ENCODE data around the gene NRG3.

NRG3 gene

DNA sequence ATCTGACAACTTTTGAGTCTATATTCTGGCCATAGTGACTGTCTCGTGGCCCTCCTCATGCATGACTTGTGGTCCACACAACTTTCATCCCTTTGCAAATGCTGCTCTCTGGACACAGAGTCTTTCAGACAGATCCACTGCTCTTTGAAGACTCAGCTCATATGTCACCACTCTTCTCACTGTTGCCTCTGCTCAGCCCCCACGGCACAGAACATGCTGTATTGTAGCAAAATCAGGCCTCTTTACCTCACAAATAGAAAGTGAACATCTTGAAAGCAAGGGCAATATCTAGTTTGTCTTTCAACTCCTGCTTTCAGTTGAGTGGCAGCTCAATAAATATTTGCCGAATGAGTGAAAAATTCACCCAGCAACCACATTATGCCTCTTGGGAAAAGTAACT is 443.5 kb downstream of the NRG3 start:
- TF ChIP-seq, protein P1, sequence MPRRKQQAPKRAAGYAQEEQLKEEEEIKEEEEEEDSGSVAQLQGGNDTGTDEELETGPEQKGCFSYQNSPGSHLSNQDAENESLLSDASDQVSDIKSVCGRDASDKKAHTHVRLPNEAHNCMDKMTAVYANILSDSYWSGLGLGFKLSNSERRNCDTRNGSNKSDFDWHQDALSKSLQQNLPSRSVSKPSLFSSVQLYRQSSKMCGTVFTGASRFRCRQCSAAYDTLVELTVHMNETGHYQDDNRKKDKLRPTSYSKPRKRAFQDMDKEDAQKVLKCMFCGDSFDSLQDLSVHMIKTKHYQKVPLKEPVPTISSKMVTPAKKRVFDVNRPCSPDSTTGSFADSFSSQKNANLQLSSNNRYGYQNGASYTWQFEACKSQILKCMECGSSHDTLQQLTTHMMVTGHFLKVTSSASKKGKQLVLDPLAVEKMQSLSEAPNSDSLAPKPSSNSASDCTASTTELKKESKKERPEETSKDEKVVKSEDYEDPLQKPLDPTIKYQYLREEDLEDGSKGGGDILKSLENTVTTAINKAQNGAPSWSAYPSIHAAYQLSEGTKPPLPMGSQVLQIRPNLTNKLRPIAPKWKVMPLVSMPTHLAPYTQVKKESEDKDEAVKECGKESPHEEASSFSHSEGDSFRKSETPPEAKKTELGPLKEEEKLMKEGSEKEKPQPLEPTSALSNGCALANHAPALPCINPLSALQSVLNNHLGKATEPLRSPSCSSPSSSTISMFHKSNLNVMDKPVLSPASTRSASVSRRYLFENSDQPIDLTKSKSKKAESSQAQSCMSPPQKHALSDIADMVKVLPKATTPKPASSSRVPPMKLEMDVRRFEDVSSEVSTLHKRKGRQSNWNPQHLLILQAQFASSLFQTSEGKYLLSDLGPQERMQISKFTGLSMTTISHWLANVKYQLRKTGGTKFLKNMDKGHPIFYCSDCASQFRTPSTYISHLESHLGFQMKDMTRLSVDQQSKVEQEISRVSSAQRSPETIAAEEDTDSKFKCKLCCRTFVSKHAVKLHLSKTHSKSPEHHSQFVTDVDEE (CRISPR knock-in tag; IDR thresholded peaks at IDR 0.05), result no peak
- no peak for TF ChIP-seq CREB5 (CRISPR knock-in tag; IDR thresholded peaks at IDR 0.05; ENCODE audit: low read depth)
- no peak for TF ChIP-seq PATZ1 (CRISPR knock-in tag; IDR thresholded peaks at IDR 0.05; ENCODE audit: borderline replicate concordance)
- TF ChIP-seq ZNF8 (CRISPR knock-in tag; IDR thresholded peaks at IDR 0.05), result no peak
- no peak for TF ChIP-seq CSDC2 (CRISPR knock-in tag; IDR thresholded peaks at IDR 0.05)
- TF ChIP-seq TOX (CRISPR knock-in tag; IDR thresholded peaks at IDR 0.05; ENCODE audit: borderline replicate concordance), result no peak
- ATAC-seq, result no peak

DNA sequence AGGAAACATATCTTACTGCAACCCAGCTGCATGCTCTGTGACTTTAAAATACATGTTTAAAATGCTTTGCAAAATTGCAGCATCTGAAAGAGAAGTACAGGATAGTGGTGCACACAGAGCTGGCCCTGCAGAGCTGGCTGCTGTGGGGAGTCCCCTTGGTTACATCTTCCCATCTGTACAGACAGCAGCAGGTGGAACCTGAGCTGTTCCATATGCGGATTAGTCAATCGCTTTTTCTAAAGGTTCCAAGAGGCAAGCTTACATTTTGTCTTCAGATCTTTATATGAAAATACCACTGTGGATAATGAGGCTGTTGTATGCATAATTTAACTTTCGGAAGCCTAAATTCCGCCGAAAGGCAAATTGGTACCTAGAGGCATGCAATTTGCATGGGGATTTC is 444.1 kb downstream of the NRG3 start:
- TF ChIP-seq TOX (CRISPR knock-in tag; IDR thresholded peaks at IDR 0.05; ENCODE audit: borderline replicate concordance), result no peak
- TF ChIP-seq ZNF70 (CRISPR knock-in tag; IDR thresholded peaks at IDR 0.05), result no peak
- TF ChIP-seq CSDC2 (CRISPR knock-in tag; IDR thresholded peaks at IDR 0.05), result no peak
- TF ChIP-seq ISL1 (CRISPR knock-in tag; IDR thresholded peaks at IDR 0.05), result no peak
- TF ChIP-seq GLIS3 (CRISPR knock-in tag; IDR thresholded peaks at IDR 0.05), result no peak
- TF ChIP-seq PPARA (CRISPR knock-in tag; IDR thresholded peaks at IDR 0.05; ENCODE audit: borderline replicate concordance), result no peak
- ATAC-seq, result no peak

DNA sequence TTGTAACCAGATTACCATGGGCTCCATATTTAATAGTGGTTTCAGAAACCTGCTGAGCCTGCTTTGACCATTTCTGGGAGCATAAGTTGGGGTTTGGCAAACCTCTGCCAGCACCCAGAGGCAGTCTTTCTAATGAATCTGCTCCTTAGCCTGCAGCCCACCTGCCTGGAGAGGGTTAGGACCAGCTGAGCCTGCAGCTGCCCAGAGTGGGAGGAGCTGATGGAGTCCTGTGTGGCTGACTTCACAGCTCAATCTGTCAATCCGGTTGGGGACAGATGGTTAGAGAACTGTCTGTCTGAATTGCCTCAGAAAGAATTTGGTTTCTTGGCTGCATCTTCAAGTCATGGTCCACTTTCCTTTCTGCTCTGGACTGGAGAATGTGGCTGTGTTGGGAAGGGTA is 444.6 kb downstream of the NRG3 start:
- TF ChIP-seq SNAI2 (CRISPR knock-in tag; IDR thresholded peaks at IDR 0.05) (no peak), ZNF565 (CRISPR knock-in tag; conservative IDR thresholded peaks at IDR 0.05; ENCODE audit: low read depth) (no peak), ISL1 (CRISPR knock-in tag; IDR thresholded peaks at IDR 0.05) (no peak), TOX (CRISPR knock-in tag; IDR thresholded peaks at IDR 0.05; ENCODE audit: borderline replicate concordance) (no peak), ZNF8 (CRISPR knock-in tag; IDR thresholded peaks at IDR 0.05) (no peak), ARNTL (CRISPR knock-in tag; IDR thresholded peaks at IDR 0.05; ENCODE audit: borderline replicate concordance, low read depth) (no peak), CREB5 (CRISPR knock-in tag; IDR thresholded peaks at IDR 0.05; ENCODE audit: low read depth) (no peak), ZNF70 (CRISPR knock-in tag; IDR thresholded peaks at IDR 0.05) (no peak), GLIS3 (CRISPR knock-in tag; IDR thresholded peaks at IDR 0.05) (no peak), CSDC2 (CRISPR knock-in tag; IDR thresholded peaks at IDR 0.05) (no peak), RARB (CRISPR knock-in tag; IDR thresholded peaks at IDR 0.05) (no peak), BACH2 (CRISPR knock-in tag; IDR thresholded peaks at IDR 0.05; ENCODE audit: borderline replicate concordance) (no peak), ESRRG (CRISPR knock-in tag; IDR thresholded peaks at IDR 0.05) (no peak)
- TF ChIP-seq, protein P1 (CRISPR knock-in tag; IDR thresholded peaks at IDR 0.05), result no peak
- ATAC-seq, result no peak

DNA sequence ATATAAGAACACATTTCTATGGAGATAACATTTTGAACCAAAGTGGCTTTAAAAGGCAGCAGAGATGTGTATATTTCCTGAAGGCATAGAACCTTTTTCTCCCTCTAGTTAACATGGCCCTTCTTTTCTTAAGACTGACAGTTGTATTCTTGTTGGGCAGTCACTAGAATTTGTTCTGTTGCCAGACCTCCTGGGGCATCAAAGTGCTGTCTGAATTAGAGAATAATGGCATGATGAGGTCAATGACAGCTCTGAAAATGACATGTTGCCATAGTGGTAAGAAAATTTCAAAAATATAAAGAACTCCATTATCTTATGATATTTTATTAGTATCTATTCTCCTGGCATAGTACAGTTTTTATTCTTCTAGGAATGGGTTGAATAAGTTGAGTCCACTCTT is 446.7 kb downstream of the NRG3 start:
- TF ChIP-seq TCF4 (CRISPR knock-in tag; IDR thresholded peaks at IDR 0.05; ENCODE audit: borderline replicate concordance) (no peak), RARB (CRISPR knock-in tag; IDR thresholded peaks at IDR 0.05) (no peak)
- ATAC-seq, result no peak
